Measurements from ENCODE around the gene ACCSL.

Gene ACCSL

DNA sequence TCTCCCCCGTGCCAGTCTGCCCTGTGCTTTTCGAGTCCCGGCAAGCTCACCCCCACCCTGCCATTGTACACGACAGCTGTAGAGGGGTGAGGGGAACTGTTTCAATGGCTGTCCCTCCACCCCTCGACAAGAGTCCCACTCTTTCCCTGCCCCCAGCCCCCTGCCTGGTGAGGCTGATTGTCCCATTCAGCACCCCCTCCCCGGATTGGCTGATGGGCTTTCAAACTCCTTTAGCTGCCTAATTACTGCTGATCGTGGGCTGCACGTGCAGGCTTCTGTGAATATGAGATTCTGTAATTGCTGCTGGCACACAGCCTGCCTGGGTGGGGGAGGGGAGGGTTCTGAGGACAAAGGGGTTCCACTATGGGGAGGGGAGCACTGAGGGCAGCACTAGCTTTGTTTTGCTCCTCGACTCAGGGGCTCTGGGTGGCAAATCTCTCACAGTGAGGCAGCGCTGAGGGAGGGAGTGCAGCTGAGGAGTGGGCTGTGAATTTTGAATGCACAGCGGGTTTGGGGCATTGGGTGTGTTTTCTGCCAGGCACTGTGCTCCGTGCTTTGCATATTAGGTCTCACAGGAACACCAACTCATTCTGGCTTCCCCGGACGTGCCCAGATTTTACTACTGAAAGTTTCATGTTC lies 42.6 kb upstream of the ACCSL start:
- no peak for DNase-seq (ENCODE audit: low read depth)
- TF ChIP-seq, protein P1, sequence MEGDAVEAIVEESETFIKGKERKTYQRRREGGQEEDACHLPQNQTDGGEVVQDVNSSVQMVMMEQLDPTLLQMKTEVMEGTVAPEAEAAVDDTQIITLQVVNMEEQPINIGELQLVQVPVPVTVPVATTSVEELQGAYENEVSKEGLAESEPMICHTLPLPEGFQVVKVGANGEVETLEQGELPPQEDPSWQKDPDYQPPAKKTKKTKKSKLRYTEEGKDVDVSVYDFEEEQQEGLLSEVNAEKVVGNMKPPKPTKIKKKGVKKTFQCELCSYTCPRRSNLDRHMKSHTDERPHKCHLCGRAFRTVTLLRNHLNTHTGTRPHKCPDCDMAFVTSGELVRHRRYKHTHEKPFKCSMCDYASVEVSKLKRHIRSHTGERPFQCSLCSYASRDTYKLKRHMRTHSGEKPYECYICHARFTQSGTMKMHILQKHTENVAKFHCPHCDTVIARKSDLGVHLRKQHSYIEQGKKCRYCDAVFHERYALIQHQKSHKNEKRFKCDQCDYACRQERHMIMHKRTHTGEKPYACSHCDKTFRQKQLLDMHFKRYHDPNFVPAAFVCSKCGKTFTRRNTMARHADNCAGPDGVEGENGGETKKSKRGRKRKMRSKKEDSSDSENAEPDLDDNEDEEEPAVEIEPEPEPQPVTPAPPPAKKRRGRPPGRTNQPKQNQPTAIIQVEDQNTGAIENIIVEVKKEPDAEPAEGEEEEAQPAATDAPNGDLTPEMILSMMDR (conservative IDR thresholded peaks at IDR 0.05; ENCODE audit: control insufficient read depth, insufficient read depth, low read depth, low read length) = no peak
- H3K4me3 ChIP-seq (ENCODE audit: control insufficient read depth, low read depth, low read length) = no peak overlapping the region

DNA sequence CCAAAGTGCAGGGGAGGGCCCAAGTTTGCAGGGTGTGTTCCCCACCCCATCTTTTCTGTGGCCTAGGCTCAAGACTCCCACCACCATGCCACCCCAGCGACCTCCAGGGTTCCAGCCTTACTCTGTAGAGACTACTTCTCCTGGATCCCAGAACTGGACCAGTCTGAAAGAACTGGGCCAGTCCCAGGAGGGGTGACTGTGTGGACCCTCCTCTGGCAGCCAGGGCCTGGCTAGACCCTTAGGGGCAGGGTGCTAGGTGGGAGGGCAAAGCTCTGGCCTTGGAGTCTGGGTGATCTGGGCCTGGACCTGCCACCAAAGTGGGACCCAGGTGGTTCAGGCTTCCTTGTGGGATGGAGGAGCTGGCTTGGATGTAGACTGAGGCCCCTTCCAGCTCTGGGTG lies 41.8 kb upstream of the ACCSL start:
- DNase-seq (ENCODE audit: low read depth) = no peak
- TF ChIP-seq, protein P1 (conservative IDR thresholded peaks at IDR 0.05; ENCODE audit: control insufficient read depth, insufficient read depth, low read depth, low read length) = no peak
- no peak overlapping the region for H3K4me3 ChIP-seq (ENCODE audit: control insufficient read depth, low read depth, low read length)

DNA sequence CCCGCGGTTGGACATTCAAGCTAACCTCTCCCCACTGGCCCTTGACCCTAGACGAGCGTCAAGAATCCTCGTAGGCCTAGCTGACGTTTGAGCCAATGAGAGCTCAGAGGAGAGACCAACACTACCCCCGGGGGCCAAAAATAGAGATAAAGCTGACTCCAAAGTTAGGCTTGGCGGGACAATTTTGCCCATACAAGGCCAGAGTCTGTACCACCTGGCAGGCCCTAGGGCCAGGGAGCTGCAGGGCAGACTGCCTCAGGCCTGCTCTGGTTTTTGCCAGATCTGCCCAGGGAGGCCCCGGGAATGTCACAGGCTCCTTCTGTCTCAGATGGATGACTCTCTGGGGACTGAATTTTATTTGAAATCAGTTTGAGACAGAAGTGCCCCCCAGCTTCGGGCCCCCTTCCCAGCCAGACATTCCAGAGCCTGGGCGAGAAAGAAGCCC lies 40.8 kb upstream of the ACCSL start:
- H3K4me3 ChIP-seq (ENCODE audit: control insufficient read depth, low read depth, low read length) = no peak overlapping the region
- no peak for DNase-seq (ENCODE audit: low read depth)
- TF ChIP-seq, protein P1 (conservative IDR thresholded peaks at IDR 0.05; ENCODE audit: control insufficient read depth, insufficient read depth, low read depth, low read length) = no peak

DNA sequence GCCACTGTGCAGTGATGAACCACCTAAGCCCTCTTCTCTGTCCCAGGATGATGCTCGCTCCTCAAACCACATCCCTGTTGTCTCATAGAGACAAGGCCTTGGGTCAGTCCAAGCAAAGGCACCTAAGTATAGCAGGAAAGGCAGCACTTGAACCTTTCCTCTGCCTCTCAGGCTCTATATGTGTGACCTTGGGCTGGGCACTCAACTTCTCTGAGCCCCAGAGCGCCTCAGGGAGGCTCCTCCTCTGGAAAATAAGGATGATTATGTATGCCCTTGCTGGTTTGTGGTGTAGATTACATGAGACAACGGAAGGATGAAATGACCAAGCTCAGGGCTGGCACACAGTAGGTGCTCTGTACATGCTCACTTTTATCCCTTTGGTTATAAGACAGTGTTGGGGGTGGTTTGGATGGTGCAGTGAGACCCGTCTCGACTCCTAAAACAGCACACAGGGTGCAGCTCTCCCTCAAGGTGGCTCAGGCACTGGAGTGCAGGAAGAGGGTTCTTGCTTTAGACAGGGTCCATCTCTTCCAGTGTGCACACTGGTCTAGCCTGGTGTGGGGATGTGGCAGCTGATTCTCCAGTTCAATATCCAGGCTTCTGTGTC lies 40.2 kb upstream of the ACCSL start:
- no peak for DNase-seq (ENCODE audit: low read depth)
- TF ChIP-seq, protein P1 (conservative IDR thresholded peaks at IDR 0.05; ENCODE audit: control insufficient read depth, insufficient read depth, low read depth, low read length) = no peak
- no peak overlapping the region for H3K4me3 ChIP-seq (ENCODE audit: control insufficient read depth, low read depth, low read length)

DNA sequence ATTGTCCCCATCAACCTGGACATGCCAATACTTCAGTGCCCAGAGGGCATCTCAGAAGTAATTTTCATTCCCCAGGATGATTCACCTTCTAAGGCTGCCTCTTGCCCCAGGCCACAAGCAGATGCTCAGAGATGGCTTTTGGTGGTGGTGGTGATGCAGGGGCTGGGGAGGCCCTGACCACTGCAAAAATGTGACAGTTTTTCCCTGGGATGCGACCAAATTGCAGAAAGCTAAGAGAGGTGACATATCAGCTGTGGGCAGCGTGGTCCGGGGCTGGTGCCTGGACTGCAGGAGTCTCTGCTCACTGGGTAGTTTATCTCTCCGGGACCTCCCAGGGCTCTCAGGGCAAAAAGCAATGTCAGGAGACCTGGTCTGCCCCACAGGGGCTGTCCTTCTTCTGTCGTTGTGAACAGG lies 39.7 kb upstream of the ACCSL start:
- H3K4me3 ChIP-seq (ENCODE audit: control insufficient read depth, low read depth, low read length) = no peak overlapping the region
- no peak for DNase-seq (ENCODE audit: low read depth)
- TF ChIP-seq, protein P1 (conservative IDR thresholded peaks at IDR 0.05; ENCODE audit: control insufficient read depth, insufficient read depth, low read depth, low read length) = no peak

DNA sequence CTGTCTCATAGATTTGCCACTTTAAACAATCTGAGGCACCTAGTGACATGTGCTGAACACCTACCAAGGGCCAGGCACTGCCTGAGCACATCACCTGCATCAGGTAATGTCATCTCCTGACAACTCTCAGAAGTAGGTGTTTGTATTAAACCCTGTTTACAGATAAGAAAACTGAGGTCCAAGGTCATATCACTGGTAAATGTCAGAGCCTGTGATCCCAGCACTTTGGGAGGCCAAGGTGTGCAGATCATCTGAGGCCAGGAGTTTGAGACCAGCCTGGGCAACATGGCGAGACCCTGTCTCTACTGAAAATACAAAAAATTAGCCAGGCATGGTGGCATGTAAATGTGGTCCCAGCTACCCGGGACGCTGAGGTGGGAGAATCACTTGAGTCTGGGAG lies 39.1 kb upstream of the ACCSL start:
- no peak for DNase-seq (ENCODE audit: low read depth)
- TF ChIP-seq, protein P1 (conservative IDR thresholded peaks at IDR 0.05; ENCODE audit: control insufficient read depth, insufficient read depth, low read depth, low read length) = no peak
- no peak overlapping the region for H3K4me3 ChIP-seq (ENCODE audit: control insufficient read depth, low read depth, low read length)

All from fibroblast of mammary gland (primary cell).